ENCODE data around the gene PAOX.

The PAOX gene

GRCh38 chr10:133390597-133391248 lies 11.7 kb downstream of the PAOX start:
- H3K4me1 Mint-ChIP-seq (ENCODE audit: low read depth in 2 of 2) = peaks cover 40 to 43% of the 10 kb centered on the region in 2 donors
- peaks cover 25% of the 10 kb centered on the region for H3K36me3 Mint-ChIP-seq (ENCODE audit: insufficient read depth)
- ATAC-seq (replicated peaks) = no peak
- H3K9me3 Mint-ChIP-seq = no peaks in the 10 kb centered on the region
- no peaks in the 10 kb centered on the region for H3K27me3 Mint-ChIP-seq
- no peak for DNase-seq
- H3K4me3 Mint-ChIP-seq = peak overlapping the region; percentile 90 to 95
- H3K27ac Mint-ChIP-seq = peak overlapping the region; percentile 92 to 94

- no peaks in the 10 kb centered on the region for H3K9me3 Mint-ChIP-seq
- ATAC-seq (replicated peaks) (no peak), DNase-seq (no peak)
- peaks cover 26% of the 10 kb centered on the region for H3K36me3 Mint-ChIP-seq (ENCODE audit: insufficient read depth)
- H3K27me3 Mint-ChIP-seq = no peaks in the 10 kb centered on the region
- H3K27ac Mint-ChIP-seq = peak overlapping the region; percentile 92 to 94
- H3K4me3 Mint-ChIP-seq = peak overlapping the region; percentile 72 to 90
- H3K4me1 Mint-ChIP-seq (ENCODE audit: low read depth in 2 of 2) = peaks cover 39 to 45% of the 10 kb centered on the region in 2 donors
Observed at GRCh38 chr10:133391249-133391635, 12.2 kb downstream of the PAOX start.

GRCh38 chr10:133391761-133392518 lies 12.9 kb downstream of the PAOX start:
- H3K4me1 Mint-ChIP-seq (ENCODE audit: low read depth in 2 of 2) = peaks cover 39 to 48% of the 10 kb centered on the region in 2 donors
- no peak for ATAC-seq (replicated peaks)
- no peaks in the 10 kb centered on the region for H3K9me3 Mint-ChIP-seq
- peak overlapping the region; percentile 72 to 90 for H3K4me3 Mint-ChIP-seq
- no peaks in the 10 kb centered on the region for H3K27me3 Mint-ChIP-seq
- H3K27ac Mint-ChIP-seq = peak overlapping the region; percentile 92 to 94
- peaks cover 29% of the 10 kb centered on the region for H3K36me3 Mint-ChIP-seq (ENCODE audit: insufficient read depth)
- no peak for DNase-seq

- H3K36me3 Mint-ChIP-seq (ENCODE audit: insufficient read depth) = peaks cover 42% of the 10 kb centered on the region
- peaks cover 39 to 46% of the 10 kb centered on the region in 2 donors for H3K4me1 Mint-ChIP-seq (ENCODE audit: low read depth in 2 of 2)
- DNase-seq (no peak), ATAC-seq (replicated peaks) (no peak)
- no peaks in the 10 kb centered on the region for H3K9me3 Mint-ChIP-seq
- H3K27ac Mint-ChIP-seq = peak overlapping the region in 1 of 2 donors; percentile 81
- peak overlapping the region; percentile 89 to 92 for H3K4me3 Mint-ChIP-seq
- no peaks in the 10 kb centered on the region for H3K27me3 Mint-ChIP-seq
Observed at GRCh38 chr10:133393401-133394063, 14.5 kb downstream of the PAOX start.

- H3K36me3 Mint-ChIP-seq (ENCODE audit: insufficient read depth) = peaks cover 47% of the 10 kb centered on the region
- peak within 1 kb of the TSS; percentile 89 to 92 for H3K4me3 Mint-ChIP-seq
- peak within 1 kb of the TSS; percentile 66 to 81 for H3K27ac Mint-ChIP-seq
- H3K9me3 Mint-ChIP-seq = no peaks in the 10 kb centered on the region
- DNase-seq (peak; percentile 86 to 90 (median 88)), ATAC-seq (replicated peaks) (peak; percentile 63)
- no peaks in the 10 kb centered on the region for H3K27me3 Mint-ChIP-seq
- H3K4me1 Mint-ChIP-seq (ENCODE audit: low read depth in 2 of 2) = peaks cover 34 to 39% of the 10 kb centered on the region in 2 donors
Observed at GRCh38 chr10:133394064-133394663, 15.1 kb downstream of the PAOX start, which contains the start of gene MTG1. Gene MTG1 (plus strand): TSS chr10:133394157. CDS start chr10:133394221, 64 bp downstream.

- Mint-ChIP-seq H3K4me1 (ENCODE audit: low read depth in 2 of 2) (peaks cover 34 to 36% of the 10 kb centered on the region in 2 donors), H3K9me3 (no peaks in the 10 kb centered on the region), H3K27ac (peak overlapping the region; percentile 66 to 81), H3K36me3 (ENCODE audit: insufficient read depth) (peaks cover 50% of the 10 kb centered on the region), H3K27me3 (no peaks in the 10 kb centered on the region), H3K4me3 (peak overlapping the region; percentile 89 to 92)
- DNase-seq = no peak
- no peak for ATAC-seq (replicated peaks)
Observed at GRCh38 chr10:133394801-133395221, 15.7 kb downstream of the PAOX start.

GRCh38 chr10:133396035-133396624 lies 17.1 kb downstream of the PAOX start:
- Mint-ChIP-seq H3K27me3 (no peaks in the 10 kb centered on the region), H3K4me1 (ENCODE audit: low read depth in 2 of 2) (peaks cover 29 to 32% of the 10 kb centered on the region in 2 donors), H3K36me3 (ENCODE audit: insufficient read depth) (peaks cover 48% of the 10 kb centered on the region), H3K4me3 (peak overlapping the region in 1 of 2 donors; percentile 92), H3K9me3 (no peaks in the 10 kb centered on the region), H3K27ac (no peak overlapping the region)
- no peak for DNase-seq
- no peak for ATAC-seq (replicated peaks)

GRCh38 chr10:133397938-133398337 lies 18.9 kb downstream of the PAOX start:
- no peak for DNase-seq
- H3K27ac Mint-ChIP-seq = peak overlapping the region; percentile 25 to 74
- no peaks in the 10 kb centered on the region for H3K9me3 Mint-ChIP-seq
- no peak for ATAC-seq (replicated peaks)
- peaks cover 25 to 28% of the 10 kb centered on the region in 2 donors for H3K4me1 Mint-ChIP-seq (ENCODE audit: low read depth in 2 of 2)
- no peak overlapping the region for H3K4me3 Mint-ChIP-seq
- peaks cover 49% of the 10 kb centered on the region for H3K36me3 Mint-ChIP-seq (ENCODE audit: insufficient read depth)
- H3K27me3 Mint-ChIP-seq = no peaks in the 10 kb centered on the region

- Mint-ChIP-seq H3K9me3 (no peaks in the 10 kb centered on the region), H3K4me3 (no peak overlapping the region), H3K27me3 (no peaks in the 10 kb centered on the region), H3K27ac (no peak overlapping the region), H3K36me3 (ENCODE audit: insufficient read depth) (peaks cover 54% of the 10 kb centered on the region), H3K4me1 (ENCODE audit: low read depth in 2 of 2) (peaks cover 28% of the 10 kb centered on the region in 2 donors)
- ATAC-seq (replicated peaks) = no peak
- DNase-seq = no peak
Observed at GRCh38 chr10:133399123-133399601, 20.1 kb downstream of the PAOX start.

- H3K27me3 Mint-ChIP-seq = no peaks in the 10 kb centered on the region
- H3K9me3 Mint-ChIP-seq = no peaks in the 10 kb centered on the region
- peak overlapping the region in 1 of 2 donors; percentile 3 for H3K4me3 Mint-ChIP-seq
- H3K36me3 Mint-ChIP-seq (ENCODE audit: insufficient read depth) = peaks cover 50% of the 10 kb centered on the region
- DNase-seq (no peak), ATAC-seq (replicated peaks) (peak; percentile 56)
- H3K4me1 Mint-ChIP-seq (ENCODE audit: low read depth in 2 of 2) = peaks cover 25 to 33% of the 10 kb centered on the region in 2 donors
- peak overlapping the region; percentile 36 to 84 for H3K27ac Mint-ChIP-seq
Observed at GRCh38 chr10:133400624-133401424, 21.8 kb downstream of the PAOX start.

- DNase-seq = no peak
- H3K4me1 Mint-ChIP-seq (ENCODE audit: low read depth in 2 of 2) = peaks cover 29 to 37% of the 10 kb centered on the region in 2 donors
- H3K27ac Mint-ChIP-seq = peak overlapping the region; percentile 36 to 84
- no peak for ATAC-seq (replicated peaks)
- H3K36me3 Mint-ChIP-seq (ENCODE audit: insufficient read depth) = peaks cover 50% of the 10 kb centered on the region
- no peaks in the 10 kb centered on the region for H3K9me3 Mint-ChIP-seq
- H3K4me3 Mint-ChIP-seq = peak overlapping the region in 1 of 2 donors; percentile 3
- H3K27me3 Mint-ChIP-seq = no peaks in the 10 kb centered on the region
Observed at GRCh38 chr10:133401500-133401899, 22.4 kb downstream of the PAOX start.

Data from effector memory CD8-positive, alpha-beta T cell (primary cell).